IPS-18a (cell line): Measurements from ENCODE around the gene MAN2B2.

Experiments used
- H3K27ac ChIP-seq: one replicate; pipeline ENCODE4 v1.5.1; 2013; ENCODE audit warnings: low read length
- H3K27me3 ChIP-seq: one replicate; pipeline ENCODE4 v1.6.1; 2013; ENCODE audit warnings: mild to moderate bottlenecking, low read length; ENCODE audit not compliant: control insufficient read depth, insufficient read depth
- H3K36me3 ChIP-seq: one replicate; pipeline ENCODE4 v1.6.1; 2013; ENCODE audit warnings: low read depth, low read length; ENCODE audit not compliant: control insufficient read depth
- H3K4me1 ChIP-seq: one replicate; pipeline ENCODE4 v1.6.1; 2013; ENCODE audit warnings: low read depth, low read length; ENCODE audit not compliant: control insufficient read depth
- H3K4me3 ChIP-seq: one replicate; pipeline ENCODE4 v1.5.1; 2013; ENCODE audit warnings: low read length
- H3K9ac ChIP-seq: one replicate; pipeline ENCODE4 v1.6.1; 2013; ENCODE audit warnings: mild to moderate bottlenecking, low read length, moderate library complexity
- H3K9me3 ChIP-seq: one replicate; pipeline ENCODE4 v1.6.1; 2013; ENCODE audit warnings: low read depth, low read length; ENCODE audit not compliant: control insufficient read depth

Gene MAN2B2

DNA sequence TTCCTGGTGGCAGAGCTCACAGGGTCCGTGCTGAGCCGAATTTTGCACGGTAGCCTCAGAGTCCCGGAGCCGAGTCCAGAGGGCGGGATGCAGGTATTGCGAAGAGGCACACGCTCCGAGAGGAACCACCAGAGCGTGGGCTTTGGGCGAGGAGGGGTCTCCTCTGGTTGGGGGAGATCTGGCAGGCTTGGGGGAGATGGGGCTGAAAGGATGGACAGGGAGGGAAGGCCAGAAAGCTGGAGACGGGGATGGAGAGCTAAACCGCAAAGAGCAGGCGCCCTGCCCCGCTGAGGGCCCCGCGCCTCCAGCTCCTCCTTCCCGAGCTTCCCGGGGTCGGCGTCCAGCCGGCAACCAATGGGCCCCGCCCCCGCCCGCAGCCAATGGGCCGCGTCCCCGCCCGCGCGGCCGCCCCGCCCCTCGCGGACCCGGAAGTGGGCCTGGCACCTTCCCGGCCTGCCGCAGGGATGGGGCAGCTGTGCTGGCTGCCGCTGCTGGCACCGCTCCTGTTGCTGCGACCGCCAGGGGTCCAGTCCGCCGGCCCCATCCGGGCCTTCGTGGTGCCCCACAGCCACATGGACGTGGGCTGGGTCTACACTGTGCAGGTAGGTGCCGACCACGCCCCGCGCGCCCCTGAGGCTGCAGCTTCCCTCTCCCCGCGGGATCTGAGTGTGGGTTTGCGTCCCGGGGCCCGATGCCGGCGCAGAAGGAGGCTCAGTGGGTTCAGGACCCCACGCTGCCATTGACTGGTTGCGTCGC is at the start of gene MAN2B2:
TSS of gene MAN2B2 (plus strand) at position 443 of the 756 bp plus-strand sequence. CDS start at position 465, 22 bp downstream.
- H3K36me3 ChIP-seq = peaks cover 2% of the 10 kb centered on the region
- H3K9me3 ChIP-seq = no peaks in the 10 kb centered on the region
- H3K27me3 ChIP-seq = peaks cover 23% of the 10 kb centered on the region
- peak within 1 kb of the TSS; percentile 83 for H3K4me3 ChIP-seq
- peak within 1 kb of the TSS; percentile 45 for H3K9ac ChIP-seq
- no peaks in the 10 kb centered on the region for H3K4me1 ChIP-seq
- no peak within 1 kb of the TSS for H3K27ac ChIP-seq

DNA sequence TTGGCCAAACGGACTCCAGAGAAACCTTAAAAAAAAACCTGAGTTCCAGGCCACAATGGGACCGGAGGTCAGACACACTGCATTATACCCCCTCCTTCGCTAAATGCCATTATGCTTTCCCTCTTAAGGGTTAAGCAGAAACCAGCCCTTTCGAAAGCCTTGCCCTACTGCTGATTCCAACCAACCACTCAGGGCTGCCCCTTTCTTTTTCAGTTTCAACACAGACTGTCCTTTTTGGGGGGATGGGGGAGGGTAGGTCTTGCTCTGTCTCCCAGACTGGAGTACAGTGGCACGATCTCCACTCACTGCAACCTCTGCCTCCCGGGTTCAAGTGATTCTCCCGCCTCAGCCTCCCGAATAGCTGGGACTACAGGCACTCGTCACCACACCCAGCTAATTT is 49.5 kb upstream of the MAN2B2 start:
- no peaks in the 10 kb centered on the region for H3K36me3 ChIP-seq
- H3K9ac ChIP-seq = no peak overlapping the region
- no peak overlapping the region for H3K4me3 ChIP-seq
- H3K27ac ChIP-seq = no peak overlapping the region
- peaks cover 3% of the 10 kb centered on the region for H3K4me1 ChIP-seq
- H3K9me3 ChIP-seq = no peaks in the 10 kb centered on the region
- no peaks in the 10 kb centered on the region for H3K27me3 ChIP-seq

GRCh38 chr4:6526156-6526555 is 48.8 kb upstream of the MAN2B2 start:
- no peaks in the 10 kb centered on the region for H3K9me3 ChIP-seq
- H3K9ac ChIP-seq = no peak overlapping the region
- H3K4me1 ChIP-seq = peaks cover 3% of the 10 kb centered on the region
- H3K27me3 ChIP-seq = no peaks in the 10 kb centered on the region
- no peak overlapping the region for H3K4me3 ChIP-seq
- H3K36me3 ChIP-seq = no peaks in the 10 kb centered on the region
- H3K27ac ChIP-seq = no peak overlapping the region

- Histone ChIP-seq H3K9me3 (no peaks in the 10 kb centered on the region), H3K27ac (no peak overlapping the region), H3K27me3 (no peaks in the 10 kb centered on the region), H3K4me3 (no peak overlapping the region), H3K9ac (no peak overlapping the region), H3K4me1 (peaks cover 3% of the 10 kb centered on the region), H3K36me3 (no peaks in the 10 kb centered on the region)
These were observed 48.3 kb upstream of the MAN2B2 start for GRCh38 chr4:6526671-6527091.

DNA sequence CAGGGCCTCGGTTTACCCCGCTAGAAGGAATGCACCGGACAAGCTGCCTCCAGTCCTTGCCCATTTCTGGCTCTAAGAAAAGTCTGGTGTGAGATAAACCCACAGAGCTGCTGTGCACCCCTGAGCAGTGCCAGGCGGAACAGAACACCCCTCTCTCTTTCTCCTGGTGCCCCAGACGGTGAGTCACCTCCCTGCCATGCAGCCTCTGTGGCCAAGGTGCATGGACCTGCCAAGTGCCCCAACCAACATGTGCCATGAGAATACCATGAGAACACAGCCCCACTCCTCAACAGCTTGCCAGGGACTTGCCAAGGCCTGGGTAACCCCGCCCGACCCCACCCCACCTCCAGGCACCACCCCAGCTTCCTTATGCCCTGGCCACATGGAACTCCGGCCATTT is 47.7 kb upstream of the MAN2B2 start:
- H3K9ac ChIP-seq = no peak overlapping the region
- H3K4me1 ChIP-seq = peaks cover 3% of the 10 kb centered on the region
- H3K4me3 ChIP-seq = no peak overlapping the region
- no peaks in the 10 kb centered on the region for H3K27me3 ChIP-seq
- H3K36me3 ChIP-seq = no peaks in the 10 kb centered on the region
- no peak overlapping the region for H3K27ac ChIP-seq
- no peaks in the 10 kb centered on the region for H3K9me3 ChIP-seq

- Histone ChIP-seq H3K9ac (no peak overlapping the region), H3K4me3 (no peak overlapping the region), H3K27me3 (no peaks in the 10 kb centered on the region), H3K9me3 (no peaks in the 10 kb centered on the region), H3K36me3 (no peaks in the 10 kb centered on the region), H3K27ac (no peak overlapping the region), H3K4me1 (peaks cover 3% of the 10 kb centered on the region)
These were observed 47.0 kb upstream of the MAN2B2 start for GRCh38 chr4:6527683-6528595.

DNA sequence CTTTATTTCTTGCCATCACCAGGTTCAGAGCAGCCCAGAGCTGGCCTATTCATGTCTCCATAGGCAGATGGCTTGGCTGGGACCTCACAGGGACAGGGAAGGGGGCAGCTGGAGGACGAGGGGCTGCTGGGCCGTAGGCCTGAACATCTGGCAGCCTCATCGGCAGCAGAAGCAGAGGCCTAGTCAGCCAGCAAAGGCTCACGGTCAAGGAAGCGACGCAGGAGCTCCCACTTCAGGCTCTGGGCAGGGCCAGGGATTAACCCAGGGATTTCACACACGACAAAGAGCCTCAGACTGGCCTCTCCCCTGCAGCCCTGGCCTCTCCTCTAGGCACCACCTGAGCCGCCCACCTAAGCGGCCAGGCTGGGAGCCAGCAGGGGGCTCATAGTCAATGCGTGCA is 46.0 kb upstream of the MAN2B2 start:
- H3K9ac ChIP-seq = no peak overlapping the region
- no peak overlapping the region for H3K27ac ChIP-seq
- no peaks in the 10 kb centered on the region for H3K27me3 ChIP-seq
- no peaks in the 10 kb centered on the region for H3K36me3 ChIP-seq
- H3K9me3 ChIP-seq = no peaks in the 10 kb centered on the region
- H3K4me1 ChIP-seq = peaks cover 3% of the 10 kb centered on the region
- H3K4me3 ChIP-seq = no peak overlapping the region

DNA sequence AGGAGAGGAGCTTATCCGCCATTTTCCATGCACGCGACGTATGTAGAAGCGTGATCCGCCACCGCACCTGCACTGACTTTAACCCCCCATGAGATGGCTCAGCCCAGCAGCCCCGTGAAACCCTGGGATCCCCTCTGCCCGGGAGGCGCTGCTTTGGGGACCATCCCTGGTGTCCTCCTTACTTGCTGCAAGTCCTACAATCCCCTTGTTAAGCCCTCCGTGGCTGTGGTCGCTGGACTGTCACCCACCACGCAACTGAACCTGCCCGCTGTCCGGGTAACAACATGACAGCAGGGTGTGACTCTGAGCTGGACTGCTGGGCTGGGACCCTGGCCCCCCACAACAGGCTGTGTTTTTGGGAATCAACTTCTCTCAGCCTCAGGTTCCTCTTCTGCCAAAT is 44.7 kb upstream of the MAN2B2 start:
- Histone ChIP-seq H3K9me3 (no peaks in the 10 kb centered on the region), H3K4me1 (peaks cover 3% of the 10 kb centered on the region), H3K27ac (no peak overlapping the region), H3K27me3 (no peaks in the 10 kb centered on the region), H3K9ac (no peak overlapping the region), H3K4me3 (no peak overlapping the region), H3K36me3 (no peaks in the 10 kb centered on the region)

DNA sequence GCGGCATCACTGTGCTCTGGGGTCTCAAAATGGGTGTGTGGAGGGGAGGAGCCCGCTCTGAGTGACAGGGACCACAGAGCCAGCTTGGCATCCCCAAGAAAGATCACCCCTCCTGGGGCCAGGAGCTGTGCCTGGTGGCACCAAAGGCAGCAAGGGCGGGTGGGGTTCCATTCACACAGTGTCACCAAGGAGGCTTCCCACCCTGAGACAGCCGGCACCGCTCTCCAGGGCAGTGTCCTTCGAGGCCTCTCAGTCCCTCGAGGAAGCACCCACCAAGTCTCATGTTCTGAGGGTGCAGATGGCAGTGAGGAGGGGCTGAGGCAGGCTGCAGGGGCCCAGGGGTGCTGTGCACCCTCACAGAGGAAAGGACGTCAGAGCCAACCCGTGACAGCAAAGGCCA is 44.0 kb upstream of the MAN2B2 start:
- H3K36me3 ChIP-seq = no peaks in the 10 kb centered on the region

GRCh38 chr4:6532102-6532501 is 42.9 kb upstream of the MAN2B2 start:
- Histone ChIP-seq H3K27me3 (no peaks in the 10 kb centered on the region), H3K9ac (no peak overlapping the region), H3K4me1 (peaks cover 3% of the 10 kb centered on the region), H3K27ac (no peak overlapping the region), H3K9me3 (no peaks in the 10 kb centered on the region), H3K36me3 (no peaks in the 10 kb centered on the region), H3K4me3 (no peak overlapping the region)

More for the DNA sequence above, 44.0 kb upstream of the MAN2B2 start:
- no peak overlapping the region for H3K4me3 ChIP-seq
- no peak overlapping the region for H3K27ac ChIP-seq
- H3K9me3 ChIP-seq = no peaks in the 10 kb centered on the region
- H3K4me1 ChIP-seq = peaks cover 3% of the 10 kb centered on the region
- H3K9ac ChIP-seq = no peak overlapping the region
- no peaks in the 10 kb centered on the region for H3K27me3 ChIP-seq

DNA sequence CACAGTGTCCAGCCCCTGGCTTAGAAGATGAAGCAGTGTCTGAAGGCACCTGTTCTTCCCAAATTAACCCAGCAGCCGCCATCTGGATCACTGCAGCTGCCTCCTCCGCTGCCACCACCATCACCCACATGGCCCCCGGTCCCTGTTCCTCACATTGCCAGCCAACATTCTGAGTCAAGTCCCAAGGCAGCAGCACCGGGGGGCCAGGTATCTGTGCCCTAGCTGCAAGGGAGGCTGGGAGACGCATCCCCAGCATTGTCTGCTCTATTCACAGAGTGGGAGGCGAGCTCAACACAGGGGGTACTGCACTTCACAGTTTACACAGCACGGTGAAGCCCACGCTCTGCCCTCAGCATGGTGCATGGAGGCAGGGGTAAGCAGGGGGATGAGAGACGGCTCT is 42.3 kb upstream of the MAN2B2 start:
- H3K27me3 ChIP-seq = no peaks in the 10 kb centered on the region
- H3K9me3 ChIP-seq = no peaks in the 10 kb centered on the region
- no peak overlapping the region for H3K9ac ChIP-seq
- no peak overlapping the region for H3K4me3 ChIP-seq
- H3K27ac ChIP-seq = no peak overlapping the region
- H3K4me1 ChIP-seq = peaks cover 3% of the 10 kb centered on the region
- no peaks in the 10 kb centered on the region for H3K36me3 ChIP-seq
